Esophagus muscularis mucosa (tissue), 4 donors: ENCODE results near the gene WDR3. TPM values are rescaled to one million over a fixed set of nuclear protein-coding genes. Genes with fewer than 3 reads are reported as not detected.

ENCODE experiments used
- DNase-seq: peaks from one replicate; pipeline ENCODE4 v3.0.0-alpha.2; 2017; ENCODE audit errors: extremely low spot score
- H3K27ac ChIP-seq, 4 donors: fragments of 200-600 bp; sonication (generic); replicated peaks in 1 of 4; 1 replicate in 3 of 4; 2 replicates in 1 of 4; pipeline ENCODE4 v1.5.1; 2016 to 2019; ENCODE audit warnings: mild to moderate bottlenecking in 1 of 4
- H3K27me3 ChIP-seq, 4 donors: fragments of 200-600 bp; sonication (generic); one replicate each; pipeline versions ENCODE4 v1.5.1 to v1.6.0; 2016 to 2019
- H3K36me3 ChIP-seq, 4 donors: fragments of 200-600 bp; sonication (generic); one replicate each; pipeline ENCODE4 v1.5.1; 2016 to 2019
- H3K4me1 ChIP-seq, 4 donors: fragments of 200-600 bp; sonication (generic); one replicate each; pipeline ENCODE4 v1.5.1; 2016 to 2019
- H3K4me3 ChIP-seq, 4 donors: fragments of 200-600 bp; sonication (generic); 1 replicate in 2 of 4; 2 replicates in 2 of 4; pipeline ENCODE4 v1.5.1; 2016 to 2019; ENCODE audit warnings: mild to moderate bottlenecking in 4 of 4, moderate library complexity in 1 of 4
- H3K9me3 ChIP-seq, 4 donors: fragments of 200-600 bp; sonication (generic); 1 replicate in 3 of 4; 2 replicates in 1 of 4; pipeline ENCODE4 v1.5.1; 2016 to 2019
- CTCF ChIP-seq, 3 experiments: fragments of 200-600 bp in 2 of 3; fragments of 450-650 bp in 1 of 3; sonication (generic) in 2 of 3; IDR thresholded peaks; one replicate each; pipeline ENCODE4 v1.5.1; 2017 to 2019; ENCODE audit warnings: antibody characterized with exemption in 3 of 3, mild to moderate bottlenecking in 2 of 3, moderate library complexity in 1 of 3
- EP300 ChIP-seq: sonication (generic); formaldehyde crosslinking; IDR thresholded peaks from one replicate; pipeline ENCODE4 v1.6.1; 2017; ENCODE audit warnings: antibody characterized with exemption
- POLR2A ChIP-seq: fragments of 450-650 bp; IDR thresholded peaks from one replicate; pipeline ENCODE4 v1.6.1; 2017; ENCODE audit warnings: antibody characterized with exemption, moderate library complexity, mild to moderate bottlenecking, low read depth
- POLR2AphosphoS5 ChIP-seq, 2 donors: sonication (generic); formaldehyde crosslinking; IDR thresholded peaks; one replicate each; pipeline ENCODE4 v1.6.1; 2017; ENCODE audit warnings: antibody characterized with exemption in 2 of 2
- WGBS: methylation state at CpG from one replicate; pipeline ENCODE4 v1.1.5; 2018; 5-methylcytosine and 5-hydroxymethylcytosine counted together
- intact Hi-C: fragments of 100-400 bp; cut with DNase I; formaldehyde crosslinking; loops from one replicate; pipeline ENCODE4 v1.15.1; 2023
- total RNA-seq, 4 donors: library from RNA; depleted of rRNA; stranded (reverse); fragments of >200 nt; gene quantifications; one replicate each; pipeline versions ENCODE4 v1.1.0 to v1.2.1, GENCODE V29; 2016

Gene WDR3
- total RNA-seq, 4 donors from 2014 or later: 6.2 to 12.4 (median 9.1) TPM

DNA sequence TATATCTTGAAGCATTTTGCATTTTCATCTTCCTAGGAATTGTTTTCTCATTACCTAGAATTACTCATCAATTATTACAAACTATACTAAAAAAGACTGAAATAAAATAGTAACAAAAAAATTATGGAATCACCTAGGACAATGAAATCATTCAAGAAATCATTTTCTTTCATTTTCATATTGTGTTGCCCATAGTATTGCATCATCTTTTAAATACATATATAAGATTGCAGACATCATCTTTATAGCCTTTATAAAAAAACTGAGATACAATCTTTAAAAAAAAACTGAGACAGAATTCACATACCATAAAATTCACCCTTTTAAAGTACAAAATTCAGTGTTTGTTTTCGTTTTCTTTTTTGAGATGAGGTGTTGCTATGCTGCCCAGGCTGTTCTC is 29.7 kb upstream of the WDR3 start:
- no peak for TF ChIP-seq POLR2A
- TF ChIP-seq POLR2AphosphoS5 (IDR thresholded peaks at IDR 0.05): no peak
- TF ChIP-seq EP300: no peak
- TF ChIP-seq CTCF (IDR thresholded peaks at IDR 0.05): no peak
- no peak for DNase-seq
- Histone ChIP-seq H3K36me3 (peaks cover 12 to 79% (median 58%) of the 10 kb centered on the region in 4 donors), H3K27me3 (no peaks in the 10 kb centered on the region), H3K4me1 (no peaks in the 10 kb centered on the region), H3K4me3 (no peak overlapping the region), H3K27ac (no peak overlapping the region), H3K9me3 (no peaks in the 10 kb centered on the region)
- WGBS: 96% methylated on average over 1 of the region's 1 CpG
- intact Hi-C loops: loop anchor here (5.0 to 10.0 kb wide), 3 partner anchors 88 to 385 kb away; no protein-coding TSS in a partner anchor

DNA sequence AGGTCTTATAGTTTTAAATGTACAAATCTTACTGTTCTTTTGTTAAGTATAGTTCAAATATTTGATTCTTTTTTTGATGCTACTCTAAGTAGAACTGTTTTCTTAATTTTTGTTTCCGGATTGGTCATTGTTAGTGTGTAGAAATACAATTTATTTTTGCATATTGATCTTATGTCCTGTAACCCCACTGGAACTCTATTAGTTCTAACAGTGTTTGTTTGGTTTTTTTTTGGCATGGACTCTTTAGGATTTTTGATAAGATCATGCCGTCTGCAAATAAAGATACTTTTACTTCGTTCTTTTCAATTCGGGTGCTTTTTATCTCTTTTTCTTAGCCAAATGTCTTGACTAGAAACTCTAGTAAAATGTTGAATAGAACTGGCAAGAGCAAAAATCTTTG is 26.6 kb upstream of the WDR3 start:
- H3K27ac ChIP-seq: no peak overlapping the region
- no peak for TF ChIP-seq EP300
- TF ChIP-seq POLR2AphosphoS5 (IDR thresholded peaks at IDR 0.05): no peak
- no peak for TF ChIP-seq POLR2A
- no peak for TF ChIP-seq CTCF (IDR thresholded peaks at IDR 0.05)
- no peaks in the 10 kb centered on the region for H3K9me3 ChIP-seq
- intact Hi-C loops: no loop called here
- DNase-seq: no peak
- 93% methylated on average over 4 of the region's 4 CpGs for WGBS
- peaks cover 19 to 82% (median 62%) of the 10 kb centered on the region in 4 donors for H3K36me3 ChIP-seq
- no peaks in the 10 kb centered on the region for H3K4me1 ChIP-seq
- no peaks in the 10 kb centered on the region for H3K27me3 ChIP-seq
- no peak overlapping the region for H3K4me3 ChIP-seq

GRCh38 chr1:117904485-117904884 is 25.1 kb upstream of the WDR3 start:
- peaks cover 25 to 76% (median 56%) of the 10 kb centered on the region in 4 donors for H3K36me3 ChIP-seq
- no peaks in the 10 kb centered on the region for H3K27me3 ChIP-seq
- H3K9me3 ChIP-seq: no peaks in the 10 kb centered on the region
- no peak for TF ChIP-seq POLR2A
- TF ChIP-seq POLR2AphosphoS5 (IDR thresholded peaks at IDR 0.05): no peak
- H3K4me3 ChIP-seq: no peak overlapping the region
- no peak for DNase-seq
- 95% methylated on average over 3 of the region's 3 CpGs for WGBS
- intact Hi-C loops: no loop called here
- H3K27ac ChIP-seq: no peak overlapping the region
- no peaks in the 10 kb centered on the region for H3K4me1 ChIP-seq

- H3K4me3 ChIP-seq: no peak overlapping the region
- peaks cover 25 to 81% (median 59%) of the 10 kb centered on the region in 4 donors for H3K36me3 ChIP-seq
- no peaks in the 10 kb centered on the region for H3K4me1 ChIP-seq
- no peak overlapping the region for H3K27ac ChIP-seq
- DNase-seq: no peak
- WGBS: 92% methylated on average over 2 of the region's 2 CpGs
- intact Hi-C loops: no loop called here
- TF ChIP-seq POLR2A (no peak), CTCF (IDR thresholded peaks at IDR 0.05) (no peak), EP300 (no peak), POLR2AphosphoS5 (IDR thresholded peaks at IDR 0.05) (no peak)
- H3K27me3 ChIP-seq: no peaks in the 10 kb centered on the region
- no peaks in the 10 kb centered on the region for H3K9me3 ChIP-seq
Measured at GRCh38 chr1:117905019-117905418, 24.5 kb upstream of the WDR3 start.

DNA sequence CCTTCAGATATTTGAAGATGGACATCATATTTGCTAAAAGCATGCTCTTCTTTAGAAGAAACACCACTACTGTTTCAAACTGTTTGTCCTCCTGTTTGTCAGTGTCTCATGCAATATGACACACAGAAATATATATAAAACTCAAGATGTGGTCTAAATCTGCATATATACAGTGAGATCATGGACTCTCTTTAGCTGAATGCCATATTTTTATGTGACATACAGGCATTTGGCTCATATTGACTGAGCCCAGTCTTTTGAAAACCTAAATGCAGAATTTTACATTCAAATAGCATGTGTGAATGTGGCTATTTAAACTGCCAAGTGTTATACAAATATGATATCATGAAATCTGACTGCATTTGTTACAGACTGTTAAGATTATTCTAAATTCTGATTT is 18.5 kb upstream of the WDR3 start:
- Histone ChIP-seq H3K27me3 (no peaks in the 10 kb centered on the region), H3K4me1 (no peaks in the 10 kb centered on the region), H3K4me3 (no peak overlapping the region), H3K9me3 (no peaks in the 10 kb centered on the region), H3K36me3 (peaks cover 39 to 100% (median 64%) of the 10 kb centered on the region in 4 donors), H3K27ac (no peak overlapping the region)
- intact Hi-C loops: no loop called here
- DNase-seq: no peak
- TF ChIP-seq POLR2A (no peak), POLR2AphosphoS5 (IDR thresholded peaks at IDR 0.05) (no peak), CTCF (IDR thresholded peaks at IDR 0.05) (no peak), EP300 (no peak)
